Fibroblast of villous mesenchyme (primary cell): ENCODE results near the gene STK39. TPM values are rescaled to one million over a fixed set of nuclear protein-coding genes. Genes with fewer than 3 reads are reported as not detected.

Experiments
- DNase-seq: peaks from one replicate; pipeline ENCODE4 v3.0.0-alpha.2; 2010; ENCODE audit warnings: low read depth
- H3K4me3 ChIP-seq: 2 replicates; pipeline ENCODE4 v1.5.1; 2011; ENCODE audit warnings: low read depth, mild to moderate bottlenecking, low read length
- total RNA-seq: library from RNA; depleted of rRNA; stranded (reverse); fragments of >200 nt; gene quantifications from 2 replicates; pipeline ENCODE4 v1.2.3, GENCODE V29; 2012
- TF ChIP-seq, protein P1 (sequence below): IDR thresholded peaks from 2 replicates; pipeline ENCODE4 v1.5.1; 2012; ENCODE audit warnings: low read depth, mild to moderate bottlenecking, low read length; ENCODE audit not compliant: insufficient read depth

Gene STK39
- total RNA-seq, 1 donor = 27.2 TPM

DNA sequence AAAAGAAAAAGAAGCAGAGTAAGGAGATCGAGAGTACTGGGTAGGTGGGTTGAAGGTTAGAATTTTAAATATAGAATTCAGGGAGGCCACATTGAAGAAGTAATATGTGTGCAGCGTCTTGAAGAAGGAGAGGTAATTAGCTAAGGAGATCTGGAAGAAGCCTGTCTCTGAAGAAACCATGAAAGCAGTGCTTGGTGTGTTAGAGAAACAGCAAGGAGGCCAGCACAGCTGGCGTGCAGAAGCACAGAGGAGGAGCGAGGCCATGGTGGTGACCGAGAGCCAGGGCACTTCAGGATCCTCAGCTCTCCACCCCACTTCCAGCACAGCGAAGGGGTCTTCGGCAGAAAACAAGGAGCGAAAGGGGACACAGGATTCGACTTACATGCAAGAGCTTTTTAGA, 305.8 kb downstream of the STK39 start:
- TF ChIP-seq, protein P1, sequence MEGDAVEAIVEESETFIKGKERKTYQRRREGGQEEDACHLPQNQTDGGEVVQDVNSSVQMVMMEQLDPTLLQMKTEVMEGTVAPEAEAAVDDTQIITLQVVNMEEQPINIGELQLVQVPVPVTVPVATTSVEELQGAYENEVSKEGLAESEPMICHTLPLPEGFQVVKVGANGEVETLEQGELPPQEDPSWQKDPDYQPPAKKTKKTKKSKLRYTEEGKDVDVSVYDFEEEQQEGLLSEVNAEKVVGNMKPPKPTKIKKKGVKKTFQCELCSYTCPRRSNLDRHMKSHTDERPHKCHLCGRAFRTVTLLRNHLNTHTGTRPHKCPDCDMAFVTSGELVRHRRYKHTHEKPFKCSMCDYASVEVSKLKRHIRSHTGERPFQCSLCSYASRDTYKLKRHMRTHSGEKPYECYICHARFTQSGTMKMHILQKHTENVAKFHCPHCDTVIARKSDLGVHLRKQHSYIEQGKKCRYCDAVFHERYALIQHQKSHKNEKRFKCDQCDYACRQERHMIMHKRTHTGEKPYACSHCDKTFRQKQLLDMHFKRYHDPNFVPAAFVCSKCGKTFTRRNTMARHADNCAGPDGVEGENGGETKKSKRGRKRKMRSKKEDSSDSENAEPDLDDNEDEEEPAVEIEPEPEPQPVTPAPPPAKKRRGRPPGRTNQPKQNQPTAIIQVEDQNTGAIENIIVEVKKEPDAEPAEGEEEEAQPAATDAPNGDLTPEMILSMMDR = no peak
- DNase-seq = no peak
- H3K4me3 ChIP-seq = no peak overlapping the region

DNA sequence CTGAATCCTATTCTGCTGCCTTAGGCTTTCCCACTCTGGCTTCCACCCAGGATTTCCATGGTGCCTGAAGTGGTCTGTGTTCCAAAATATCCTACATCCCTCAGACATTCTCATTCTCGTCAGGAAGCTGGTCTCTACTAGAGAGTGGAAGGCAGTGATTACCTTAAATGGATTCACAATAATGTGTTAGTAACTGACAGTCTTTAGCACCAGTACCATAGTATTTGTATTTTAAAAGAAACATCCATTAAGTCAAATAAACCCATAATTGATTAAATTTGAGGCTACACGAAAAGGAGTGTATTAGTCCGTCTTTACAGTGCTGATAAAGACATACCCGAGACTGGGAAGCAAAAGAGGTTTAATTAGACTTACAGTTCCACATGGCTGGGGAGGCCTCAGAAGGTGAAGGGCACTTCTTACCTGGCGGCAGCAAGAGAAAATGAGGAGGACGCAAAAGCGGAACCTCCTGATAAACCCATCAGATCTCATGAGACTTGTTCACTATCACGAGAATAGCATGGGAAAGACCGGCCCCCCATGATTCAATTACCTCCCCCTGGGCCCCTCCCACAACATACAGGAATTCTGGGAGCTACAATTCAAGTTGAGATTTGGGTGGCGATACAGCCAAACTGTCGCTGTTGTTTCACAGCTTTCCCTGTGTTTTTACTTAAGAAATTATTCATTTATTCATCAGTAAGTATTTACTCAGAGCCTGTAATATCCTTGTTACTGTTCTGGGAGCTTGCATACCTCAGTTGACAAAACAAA, 306.5 kb downstream of the STK39 start:
- TF ChIP-seq, protein P1 = no peak
- no peak for DNase-seq
- H3K4me3 ChIP-seq = no peak overlapping the region

DNA sequence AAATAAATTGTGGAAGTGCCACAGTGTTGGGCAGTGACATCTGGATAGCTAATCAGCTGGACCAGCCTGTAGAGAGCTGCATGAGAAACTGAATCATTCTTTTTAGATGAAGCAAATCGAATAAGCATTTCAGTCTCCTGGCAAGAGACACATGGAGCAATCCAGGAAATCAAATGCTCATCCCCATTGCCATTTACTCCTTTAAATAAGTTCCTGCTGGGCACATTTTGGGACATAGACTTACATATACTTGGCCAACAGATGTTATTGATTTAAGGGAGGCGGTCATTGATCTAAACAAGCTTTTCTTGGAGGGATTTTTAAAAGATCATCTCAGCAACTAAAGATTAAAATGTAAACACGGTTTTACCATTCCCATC, 307.1 kb downstream of the STK39 start:
- TF ChIP-seq, protein P1 = no peak
- DNase-seq = no peak
- no peak overlapping the region for H3K4me3 ChIP-seq

DNA sequence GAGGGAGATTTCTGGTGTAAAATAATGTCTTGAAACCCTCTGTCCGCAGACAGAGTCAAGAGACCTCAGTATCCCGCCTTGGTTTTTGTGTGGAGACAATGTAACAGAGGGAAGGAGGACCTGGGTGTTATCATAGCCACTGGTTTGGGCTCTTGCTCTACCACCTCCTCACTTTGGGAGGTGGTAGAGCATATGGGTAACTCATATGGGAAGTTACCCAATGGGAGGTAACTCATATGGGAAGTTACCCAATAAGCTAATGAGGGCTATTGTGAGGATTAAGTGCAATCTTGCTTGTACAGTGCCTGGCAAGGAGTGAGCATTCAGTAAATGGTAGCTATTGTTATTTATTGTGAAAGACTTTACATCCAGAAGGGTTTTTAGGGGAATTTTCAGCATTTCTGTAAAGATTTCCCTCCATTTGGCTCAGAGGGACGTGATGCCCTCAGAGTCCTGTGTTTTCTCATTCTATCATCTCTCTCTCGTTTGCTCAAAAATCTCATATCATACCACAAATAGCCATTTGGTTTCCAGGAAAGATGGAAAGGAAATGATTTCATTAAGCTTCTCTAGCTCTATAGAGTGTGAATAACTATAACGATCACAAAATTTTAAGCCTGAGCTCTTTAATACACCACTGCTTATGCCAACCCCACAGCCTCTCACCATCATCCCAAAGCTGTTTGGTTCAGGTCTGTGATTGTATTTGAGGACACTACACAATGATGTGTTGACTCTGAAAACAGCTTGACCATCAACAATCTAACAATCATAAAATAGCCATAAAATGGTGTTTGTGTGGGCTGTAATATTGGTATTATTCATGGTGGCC, 307.7 kb downstream of the STK39 start:
- TF ChIP-seq, protein P1 = no peak

DNA sequence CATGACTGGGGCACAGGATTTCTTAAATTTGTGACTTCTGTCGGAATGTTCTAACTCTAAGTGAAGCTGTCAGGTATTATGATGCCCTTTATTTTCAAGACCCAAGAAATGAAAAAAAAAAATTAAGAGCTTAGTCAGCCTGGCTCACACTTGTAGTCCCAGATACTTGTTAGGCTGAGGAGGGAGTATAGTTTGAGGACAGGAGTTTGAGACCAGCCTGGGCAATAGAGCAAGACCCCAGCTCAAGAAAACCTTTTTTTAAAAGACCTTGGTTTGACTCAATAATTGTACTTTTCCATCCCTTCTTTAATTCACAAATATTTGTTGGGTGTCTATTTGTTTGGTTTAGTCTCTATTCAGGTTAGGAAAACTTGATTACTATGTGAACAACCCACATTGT, 310.0 kb downstream of the STK39 start:
- TF ChIP-seq, protein P1 = no peak
- DNase-seq = no peak
- H3K4me3 ChIP-seq = no peak overlapping the region

More for the DNA sequence above, 307.7 kb downstream of the STK39 start:
- H3K4me3 ChIP-seq = no peak overlapping the region
- DNase-seq = no peak

DNA sequence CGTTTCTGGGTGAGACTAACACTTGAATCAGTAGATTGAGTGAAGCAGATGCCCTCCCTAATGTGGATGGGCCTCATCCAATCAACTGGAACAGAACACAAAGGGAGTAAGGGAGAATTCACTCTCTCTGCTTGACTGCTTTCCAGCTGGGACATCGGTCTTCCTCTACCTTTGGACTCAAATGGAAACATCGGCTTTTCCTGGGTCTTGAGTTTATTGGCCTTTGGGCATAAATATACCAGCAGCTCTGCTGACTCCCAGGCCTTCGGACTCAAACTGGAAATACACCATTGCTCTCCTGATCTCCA, 311.6 kb downstream of the STK39 start:
- H3K4me3 ChIP-seq = no peak overlapping the region
- no peak for DNase-seq
- TF ChIP-seq, protein P1 = no peak
